Femur (tissue), 1 donor: ENCODE data around the gene MFSD12.
"Not testable (repeated sequence)": the region's sequence is repeated elsewhere in the genome, so short reads cannot be mapped to it uniquely, and the experiment has no call there.

Experiments used
- DNase-seq: peaks from one replicate; pipeline ENCODE4 v3.0.0-alpha.2; 2017

Gene MFSD12

DNA sequence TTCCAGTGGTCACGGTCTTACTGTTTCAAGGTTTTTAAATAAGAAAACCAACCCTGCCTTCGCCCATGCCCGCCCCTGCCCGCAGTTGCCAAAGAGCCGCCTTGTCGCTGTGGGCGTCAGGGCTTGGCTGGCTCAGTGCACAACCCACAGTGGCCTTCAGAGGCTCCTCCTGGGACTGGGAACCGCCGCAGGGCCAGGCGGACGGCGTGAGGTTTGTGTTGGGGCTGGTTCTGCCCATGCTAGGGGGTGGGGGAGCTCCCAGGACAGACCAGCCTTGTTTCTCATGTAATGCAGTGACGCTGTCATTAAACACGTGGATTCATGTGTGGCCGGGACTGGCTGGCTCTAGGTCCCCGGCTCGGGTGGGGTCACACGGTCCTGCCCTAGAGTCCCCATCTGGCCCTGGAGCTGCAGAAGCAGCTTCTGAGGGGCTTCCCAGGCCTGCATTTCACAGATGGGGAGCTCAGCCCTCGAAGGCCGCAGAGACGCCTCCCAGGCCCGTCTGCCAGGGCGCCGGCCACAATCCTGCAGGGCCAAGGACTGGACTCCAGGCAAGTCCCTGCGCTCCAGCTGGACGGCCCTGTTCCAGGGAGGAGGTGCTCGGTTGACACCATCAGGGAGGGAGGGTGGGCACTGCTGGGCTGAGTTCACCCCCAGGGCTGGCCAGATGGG lies 20.8 kb downstream of the MFSD12 start:
- DNase-seq = peak; percentile 85

DNA sequence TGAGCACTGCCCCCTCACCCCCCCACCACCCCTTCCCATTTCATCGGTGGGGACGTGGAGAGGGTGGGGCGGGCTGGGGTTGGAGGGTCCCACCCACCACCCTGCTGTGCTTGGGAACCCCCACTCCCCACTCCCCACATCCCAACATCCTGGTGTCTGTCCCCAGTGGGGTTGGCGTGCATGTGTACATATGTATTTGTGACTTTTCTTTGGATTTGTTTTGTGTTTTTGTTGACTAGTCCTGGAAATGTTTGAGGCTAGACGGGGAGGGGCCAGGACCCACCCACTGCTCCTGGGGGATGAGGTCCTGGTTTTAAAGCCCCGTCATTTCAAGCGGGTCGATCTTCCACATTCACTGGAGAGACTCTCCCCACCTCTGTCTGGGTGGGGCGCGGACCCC lies 21.4 kb downstream of the MFSD12 start:
- DNase-seq = no peak

DNA sequence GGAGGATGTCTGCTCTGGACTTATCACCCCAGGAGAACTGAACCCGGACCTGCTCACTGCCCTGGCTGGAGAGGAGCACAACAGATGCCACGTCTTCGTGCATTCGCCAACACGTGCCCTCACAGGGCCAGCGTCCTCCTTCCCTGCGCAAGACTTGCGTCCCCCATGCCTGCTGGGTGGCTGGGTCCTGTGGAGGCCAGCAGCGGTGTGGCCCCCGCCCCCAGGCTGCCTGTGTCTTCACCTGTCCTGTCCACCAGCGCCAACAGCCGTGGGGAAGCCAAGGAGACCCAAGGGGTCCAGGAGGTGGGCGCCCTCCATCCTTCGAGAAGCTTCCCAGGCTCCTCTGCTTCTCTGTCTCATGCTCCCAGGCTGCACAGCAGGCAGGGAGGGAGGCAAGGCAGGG lies 21.8 kb downstream of the MFSD12 start:
- DNase-seq = no peak

DNA sequence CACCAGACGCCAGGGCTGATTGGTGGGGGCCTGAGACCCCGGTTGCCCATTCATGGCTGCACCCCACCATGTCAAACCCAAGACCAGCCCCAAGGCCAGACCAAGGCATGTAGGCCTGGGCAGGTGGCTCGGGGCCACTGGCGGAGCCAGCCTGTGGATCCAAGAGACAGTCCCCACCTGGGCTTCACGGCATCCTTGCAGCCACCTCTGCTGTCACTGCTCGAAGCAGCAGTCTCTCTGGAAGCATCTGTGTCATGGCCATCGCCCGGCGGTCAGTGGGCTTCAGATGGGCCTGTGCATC lies 22.2 kb downstream of the MFSD12 start:
- no peak for DNase-seq

DNA sequence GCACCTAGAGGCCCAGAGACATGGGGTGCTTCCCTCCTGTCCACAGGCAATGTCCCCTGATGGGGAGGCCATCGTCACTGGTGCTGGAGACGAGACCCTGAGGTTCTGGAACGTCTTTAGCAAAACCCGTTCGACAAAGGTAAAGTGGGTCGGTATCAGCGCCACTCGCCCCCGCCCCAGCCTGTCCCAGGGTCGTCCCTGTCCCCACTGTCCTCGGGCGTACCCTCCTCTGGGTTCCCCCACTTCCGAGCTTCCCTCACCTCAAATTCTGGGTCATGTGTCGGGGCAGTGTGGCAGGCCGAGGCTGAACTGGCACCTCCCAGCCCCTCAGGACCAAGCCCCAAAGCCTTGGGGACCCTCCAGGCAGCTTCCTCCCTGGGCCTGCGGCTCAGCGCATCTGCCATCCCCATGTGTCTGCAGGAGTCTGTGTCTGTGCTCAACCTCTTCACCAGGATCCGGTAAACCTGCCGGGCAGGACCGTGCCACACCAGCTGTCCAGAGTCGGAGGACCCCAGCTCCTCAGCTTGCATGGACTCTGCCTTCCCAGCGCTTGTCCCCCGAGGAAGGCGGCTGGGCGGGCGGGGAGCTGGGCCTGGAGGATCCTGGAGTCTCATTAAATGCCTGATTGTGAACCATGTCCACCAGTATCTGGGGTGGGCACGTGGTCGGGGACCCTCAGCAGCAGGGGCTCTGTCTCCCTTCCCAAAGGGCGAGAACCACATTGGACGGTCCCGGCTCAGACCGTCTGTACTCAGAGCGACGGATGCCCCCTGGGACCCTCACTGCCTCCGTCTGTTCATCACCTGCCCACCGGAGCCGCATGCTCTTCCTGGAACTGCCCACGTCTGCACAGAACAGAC lies 22.8 kb downstream of the MFSD12 start:
- no peak for DNase-seq

DNA sequence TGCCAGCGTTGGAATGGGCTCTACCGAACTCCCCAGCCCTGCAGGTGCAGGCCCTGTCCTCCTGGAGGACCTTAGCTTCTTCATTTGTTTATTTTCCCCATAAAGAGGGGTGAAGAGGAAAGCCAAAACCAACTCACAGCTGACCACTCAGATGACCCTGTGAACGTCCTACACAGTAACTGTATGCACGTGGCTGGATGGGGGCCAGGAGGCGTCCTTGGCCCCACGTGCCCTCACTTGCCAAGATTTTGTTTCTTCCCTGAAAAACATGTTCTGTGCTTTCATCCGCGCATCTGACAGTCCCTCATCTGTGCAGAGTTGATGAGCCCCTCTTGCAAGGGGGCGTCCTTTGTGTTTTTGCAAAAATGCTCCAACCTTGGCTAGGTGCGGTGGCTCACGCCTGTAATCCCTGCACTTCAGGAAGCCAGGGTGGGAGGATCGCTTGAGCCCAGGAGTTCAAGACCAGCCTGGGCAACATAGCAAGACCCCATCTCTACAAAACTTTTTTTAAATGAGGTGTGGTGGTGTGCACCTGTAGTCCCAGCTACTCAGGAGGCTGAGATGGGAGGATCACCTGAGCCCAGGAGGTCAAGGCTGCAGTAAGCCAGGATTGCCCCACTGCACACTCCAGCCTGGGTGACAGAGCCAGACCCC lies 23.7 kb downstream of the MFSD12 start:
- DNase-seq = no peak

DNA sequence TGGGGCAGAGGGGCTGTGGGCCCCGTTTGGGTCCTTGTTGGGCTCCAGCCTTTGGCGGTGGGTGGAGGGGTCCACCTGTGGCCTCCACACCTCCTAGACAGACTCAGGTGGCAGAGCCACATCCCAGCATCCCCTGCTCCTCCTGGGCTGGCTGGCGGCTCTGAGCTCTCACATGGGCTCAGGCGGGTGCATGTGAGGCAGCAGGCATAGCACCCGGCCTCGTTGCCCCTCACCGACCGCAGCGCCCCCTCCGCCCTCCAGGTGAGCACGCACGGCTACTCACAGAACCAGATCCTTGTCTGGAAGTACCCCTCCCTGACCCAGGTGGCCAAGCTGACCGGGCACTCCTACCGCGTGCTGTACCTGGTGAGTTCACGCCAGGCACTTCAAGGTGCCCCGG lies 24.4 kb downstream of the MFSD12 start:
- no peak for DNase-seq

DNA sequence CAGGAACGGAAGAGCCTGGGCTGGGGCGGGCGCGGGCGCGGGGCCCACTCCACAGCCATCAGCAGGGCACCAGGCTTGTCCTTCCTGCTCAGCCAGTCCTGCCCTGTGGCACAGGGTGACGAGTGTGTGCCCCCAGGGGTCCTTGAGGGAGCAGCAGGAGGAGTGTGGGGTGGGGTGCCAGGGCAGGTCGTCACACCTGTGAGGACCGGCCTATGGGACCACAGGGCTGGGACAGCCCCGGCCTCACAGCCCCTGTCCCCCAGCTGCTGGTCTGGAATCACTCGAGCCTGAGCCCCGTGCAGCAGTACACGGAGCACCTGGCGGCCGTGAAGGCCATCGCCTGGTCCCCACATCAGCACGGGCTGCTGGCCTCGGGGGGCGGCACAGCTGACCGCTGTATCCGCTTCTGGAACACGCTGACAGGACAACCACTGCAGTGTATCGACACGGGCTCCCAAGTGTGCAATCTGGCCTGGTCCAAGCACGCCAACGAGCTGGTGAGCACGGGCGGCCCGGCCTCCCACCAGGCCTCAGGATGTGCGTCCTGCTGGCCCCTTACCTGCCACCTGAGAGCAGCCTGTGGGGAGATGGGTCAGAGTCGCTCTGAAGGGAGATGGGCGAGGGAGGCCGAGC lies 25.1 kb downstream of the MFSD12 start:
- no peak for DNase-seq

DNA sequence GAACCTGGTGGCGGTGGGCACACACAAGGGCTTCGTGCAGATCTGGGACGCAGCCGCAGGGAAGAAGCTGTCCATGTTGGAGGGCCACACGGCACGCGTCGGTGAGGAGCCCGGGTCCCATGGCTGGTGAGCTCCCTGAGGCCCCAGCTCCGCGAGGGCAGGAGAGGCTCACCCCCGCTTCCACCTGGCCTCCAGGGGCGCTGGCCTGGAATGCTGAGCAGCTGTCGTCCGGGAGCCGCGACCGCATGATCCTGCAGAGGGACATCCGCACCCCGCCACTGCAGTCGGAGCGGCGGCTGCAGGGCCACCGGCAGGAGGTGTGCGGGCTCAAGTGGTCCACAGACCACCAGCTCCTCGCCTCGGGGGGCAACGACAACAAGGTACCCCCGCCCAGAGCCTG lies 25.7 kb downstream of the MFSD12 start:
- no peak for DNase-seq

DNA sequence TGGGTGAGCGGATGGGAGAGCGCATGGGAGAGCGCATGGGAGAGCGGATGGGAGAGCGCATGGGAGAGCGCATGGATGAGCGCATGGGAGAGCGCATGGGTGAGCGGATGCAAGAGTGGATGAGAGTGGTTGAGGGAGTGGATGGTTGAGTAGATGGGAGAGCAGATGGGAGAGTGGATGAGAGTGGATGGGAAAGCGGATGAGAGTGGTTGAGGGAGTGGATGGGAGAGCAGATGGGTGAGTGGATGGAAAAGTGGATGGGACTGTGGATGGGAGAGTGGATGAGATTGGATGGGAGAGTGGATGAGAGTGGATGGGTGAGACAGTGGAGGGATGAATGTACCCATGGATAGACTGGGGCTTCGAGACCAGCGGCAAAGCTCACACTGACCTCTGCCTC lies 27.0 kb downstream of the MFSD12 start:
- no peak for DNase-seq

DNA sequence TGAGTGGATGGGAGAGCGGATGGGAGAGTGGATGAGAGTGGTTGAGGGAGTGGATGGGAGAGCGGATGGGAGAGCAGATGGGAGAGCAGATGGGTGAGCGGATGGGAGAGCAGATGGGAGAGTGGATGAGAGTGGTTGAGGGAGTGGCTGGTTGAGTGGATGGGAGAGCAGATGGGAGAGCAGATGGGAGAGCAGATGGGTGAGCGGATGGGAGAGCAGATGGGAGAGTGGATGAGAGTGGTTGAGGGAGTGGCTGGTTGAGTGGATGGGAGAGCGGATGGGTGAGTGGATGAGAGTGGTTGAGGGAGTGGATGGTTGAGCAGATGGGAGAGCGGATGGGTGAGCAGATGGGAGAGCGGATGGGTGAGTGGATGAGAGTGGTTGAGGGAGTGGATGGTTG lies 28.1 kb downstream of the MFSD12 start:
- DNase-seq = not testable (repeated sequence)

DNA sequence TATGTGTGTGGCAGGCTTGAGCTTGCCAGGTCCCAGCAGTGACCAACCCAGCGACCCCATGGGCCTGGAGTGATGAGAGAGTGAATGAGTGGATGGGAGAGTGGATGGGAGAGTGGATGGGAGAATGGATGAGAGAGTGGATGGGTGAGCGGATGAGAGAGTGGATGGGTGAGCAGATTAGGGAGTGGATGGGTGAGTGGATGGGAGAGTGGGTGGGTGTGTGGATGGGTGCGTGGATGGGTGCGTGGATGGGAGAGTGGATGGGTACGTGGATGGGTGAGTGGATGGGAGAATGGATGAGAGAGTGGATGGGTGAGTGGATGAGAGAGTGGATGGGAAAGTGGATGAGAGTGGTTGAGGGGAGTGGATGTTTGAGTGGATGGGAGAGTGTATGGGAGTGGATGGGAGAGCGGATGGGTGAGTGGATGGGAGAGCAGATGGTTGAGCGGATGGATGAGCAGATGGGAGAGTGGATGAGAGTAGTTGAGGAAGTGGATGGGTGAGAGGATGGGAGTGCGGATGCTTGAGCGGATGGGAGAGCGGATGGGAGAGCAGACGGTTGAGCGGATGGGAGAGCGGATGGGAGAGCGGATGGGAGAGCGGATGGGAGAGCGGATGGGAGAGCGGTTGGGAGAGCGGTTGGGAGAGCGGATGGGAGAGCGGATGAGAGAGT lies 28.7 kb downstream of the MFSD12 start:
- no peak for DNase-seq

DNA sequence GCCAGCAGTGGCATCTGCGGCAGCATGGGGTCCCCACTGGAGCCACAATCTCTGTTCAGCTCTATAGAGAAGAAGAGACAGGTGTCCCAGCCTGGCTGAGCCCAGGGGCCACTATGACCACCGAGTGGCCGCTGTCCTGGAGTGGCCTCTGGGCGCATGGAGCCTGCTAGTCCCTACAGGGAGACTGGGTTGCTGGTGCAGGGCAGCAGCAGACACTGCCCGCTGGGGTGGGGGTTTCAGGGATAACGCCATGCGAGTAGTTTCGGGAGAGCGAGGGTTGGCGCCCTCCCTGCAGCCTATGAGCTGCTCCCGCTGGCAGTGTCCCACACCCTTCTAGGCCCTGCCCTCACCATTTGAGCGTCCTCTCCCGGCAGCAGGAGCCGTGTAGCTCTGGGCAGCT lies 29.3 kb downstream of the MFSD12 start:
- DNase-seq = no peak

DNA sequence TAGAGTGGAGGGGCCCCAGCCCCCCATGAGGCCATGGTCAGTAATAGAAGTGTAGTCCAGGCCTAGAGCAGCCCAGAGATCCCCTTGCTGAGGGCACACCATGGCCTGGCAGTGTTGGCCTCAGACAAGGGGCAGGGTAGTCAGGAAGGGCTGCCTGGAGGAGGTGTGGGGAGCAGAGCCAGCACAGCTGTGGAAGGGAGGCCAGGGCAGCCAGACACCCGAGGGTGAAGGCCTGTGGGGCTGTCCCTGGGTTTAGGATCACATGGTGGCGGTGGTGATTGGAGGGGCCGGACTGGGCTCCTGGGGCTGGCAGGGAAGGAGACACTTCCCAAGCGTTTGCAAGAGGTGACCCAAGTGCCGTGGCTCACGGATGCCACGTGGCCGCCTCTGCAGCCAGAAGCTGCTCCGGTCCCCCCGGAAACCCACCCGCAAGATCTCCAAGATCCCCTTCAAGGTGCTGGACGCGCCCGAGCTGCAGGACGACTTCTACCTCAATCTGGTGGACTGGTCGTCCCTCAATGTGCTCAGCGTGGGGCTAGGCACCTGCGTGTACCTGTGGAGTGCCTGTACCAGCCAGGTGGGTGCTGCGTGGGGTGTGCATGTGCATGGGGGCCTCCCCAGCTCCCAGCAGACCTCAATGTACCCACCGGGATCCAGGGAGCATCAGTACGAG lies 30.0 kb downstream of the MFSD12 start:
- no peak for DNase-seq

DNA sequence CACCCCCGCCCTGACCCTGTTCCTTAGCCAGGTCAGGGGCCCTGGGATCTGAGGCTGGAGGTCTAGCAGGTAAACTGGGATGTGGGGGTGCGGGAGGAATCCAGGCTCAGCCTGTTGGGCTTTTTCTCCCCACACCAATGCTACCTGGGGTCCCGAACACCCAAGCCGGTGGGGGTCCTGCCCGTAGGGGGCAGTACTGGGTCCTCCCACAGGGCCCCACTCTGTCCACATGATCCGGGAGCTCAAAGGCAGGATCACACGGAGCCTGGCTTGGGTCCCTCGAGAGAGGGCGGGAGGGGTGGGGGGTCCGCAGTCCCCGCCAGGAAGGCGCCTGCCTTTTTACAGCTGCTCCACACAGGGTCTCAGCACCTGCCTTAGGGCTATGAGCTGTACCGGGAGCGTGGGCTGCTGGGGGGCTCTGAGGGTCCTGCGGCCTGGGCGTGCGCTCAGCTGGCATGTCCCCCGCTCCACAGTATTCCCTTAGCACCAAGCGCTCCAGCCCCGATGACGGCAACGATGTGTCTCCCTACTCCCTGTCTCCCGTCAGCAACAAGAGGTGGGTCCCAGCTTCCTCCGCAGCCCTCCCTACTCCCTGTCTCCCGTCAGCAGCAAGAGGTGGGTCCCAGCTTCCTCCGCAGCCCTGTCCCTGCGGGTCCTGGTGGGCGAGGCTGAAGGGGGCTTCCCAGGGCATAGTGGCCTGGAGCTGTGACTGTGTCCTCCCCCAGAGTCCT lies 30.7 kb downstream of the MFSD12 start:
- no peak for DNase-seq

DNA sequence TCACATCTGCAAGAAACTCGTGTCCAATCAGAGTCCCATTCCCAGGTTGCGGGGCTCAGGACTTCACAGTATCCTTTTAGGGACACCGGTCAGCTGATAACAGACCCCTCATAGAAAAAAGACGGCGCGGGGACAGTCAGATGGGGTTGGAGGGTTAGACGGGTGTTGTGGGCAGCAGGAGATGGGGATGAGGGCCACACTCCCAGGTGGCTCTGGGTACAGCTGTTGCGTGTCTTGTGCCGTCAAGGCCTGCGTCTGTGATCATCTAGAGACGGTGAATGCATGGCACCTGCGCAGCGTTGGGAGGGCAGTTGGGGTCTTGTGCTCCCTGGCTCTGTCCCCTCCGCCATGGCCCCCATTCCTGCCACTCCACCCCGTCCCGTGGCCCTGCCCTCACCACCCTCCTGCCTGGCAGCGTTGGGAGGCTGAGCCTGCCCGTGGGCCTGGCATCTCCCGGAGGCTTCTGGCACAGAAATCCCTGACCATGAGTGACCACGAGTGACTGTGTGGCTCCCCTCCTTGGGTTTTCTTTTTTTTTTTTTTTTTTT lies 32.4 kb downstream of the MFSD12 start:
- no peak for DNase-seq

DNA sequence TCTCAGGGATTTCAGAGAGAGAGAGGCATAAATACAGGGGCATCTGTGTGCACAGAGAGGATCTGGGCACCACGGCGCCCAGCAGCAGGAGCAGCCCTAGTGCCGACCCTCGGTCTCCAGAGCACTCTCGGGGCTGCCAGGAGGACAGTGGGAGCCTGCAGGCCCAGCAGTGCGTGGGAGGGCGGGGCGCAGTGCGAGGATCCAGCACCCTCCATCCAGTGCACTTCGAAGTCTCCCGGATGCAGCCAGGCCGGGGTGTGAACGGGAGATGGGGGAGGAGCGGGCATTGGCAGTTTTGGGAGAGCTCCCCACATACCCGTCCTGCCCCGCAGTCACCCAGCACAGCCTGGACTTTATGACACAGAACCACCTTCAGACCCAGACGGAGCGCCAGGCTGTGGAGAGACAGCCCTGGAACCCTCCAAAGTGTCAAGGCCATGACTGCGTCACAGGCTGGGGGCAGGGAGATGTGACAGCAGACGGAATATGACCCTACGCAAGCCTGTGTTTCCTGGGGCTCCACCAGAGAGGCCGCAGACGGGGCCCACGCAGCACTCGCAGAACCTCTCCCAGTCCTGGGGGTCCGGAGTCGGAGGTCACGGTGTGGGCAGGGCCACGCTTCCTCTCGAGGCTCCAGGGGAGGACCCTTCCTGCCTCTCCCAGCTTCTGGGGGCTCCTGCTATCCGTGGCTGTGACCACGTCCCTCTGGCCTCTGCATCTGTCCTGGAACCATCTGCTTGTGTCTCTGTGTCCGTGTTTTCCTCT lies 33.1 kb downstream of the MFSD12 start:
- DNase-seq = no peak

DNA sequence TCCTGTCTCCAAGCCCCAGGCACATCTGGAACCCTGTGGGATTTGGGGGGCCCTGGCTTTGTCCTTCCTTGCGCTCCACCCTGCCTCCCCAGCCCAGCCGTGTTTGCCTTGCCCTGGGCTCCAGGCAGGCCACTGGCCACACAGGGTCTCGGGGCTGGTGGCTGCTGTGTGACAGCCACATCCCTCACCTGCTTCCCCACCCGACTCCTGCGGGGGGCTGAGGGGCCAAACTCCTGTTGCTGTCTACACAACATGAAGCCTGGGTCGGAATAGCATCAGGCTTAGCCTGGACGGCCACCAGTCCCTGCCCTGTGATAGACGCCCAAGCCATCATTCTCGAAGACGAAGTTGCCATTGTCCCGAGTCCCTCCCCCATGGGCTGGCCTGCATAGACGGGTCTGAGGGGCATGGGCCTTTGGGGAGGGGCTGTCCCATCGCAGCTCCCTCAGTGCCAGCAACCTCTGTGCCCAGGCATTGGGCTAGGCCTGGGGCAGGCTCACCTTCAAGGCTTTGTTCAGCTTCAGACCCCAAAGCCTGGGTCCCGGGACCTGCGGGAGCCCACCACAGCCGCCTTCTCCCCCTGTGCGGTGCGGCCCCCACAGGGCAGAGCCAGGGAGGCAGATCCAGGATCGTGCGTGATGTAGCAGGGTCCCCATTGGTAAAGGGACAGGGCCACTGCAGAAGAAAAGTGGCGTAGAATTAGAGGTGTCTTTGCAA lies 33.9 kb downstream of the MFSD12 start:
- no peak for DNase-seq

DNA sequence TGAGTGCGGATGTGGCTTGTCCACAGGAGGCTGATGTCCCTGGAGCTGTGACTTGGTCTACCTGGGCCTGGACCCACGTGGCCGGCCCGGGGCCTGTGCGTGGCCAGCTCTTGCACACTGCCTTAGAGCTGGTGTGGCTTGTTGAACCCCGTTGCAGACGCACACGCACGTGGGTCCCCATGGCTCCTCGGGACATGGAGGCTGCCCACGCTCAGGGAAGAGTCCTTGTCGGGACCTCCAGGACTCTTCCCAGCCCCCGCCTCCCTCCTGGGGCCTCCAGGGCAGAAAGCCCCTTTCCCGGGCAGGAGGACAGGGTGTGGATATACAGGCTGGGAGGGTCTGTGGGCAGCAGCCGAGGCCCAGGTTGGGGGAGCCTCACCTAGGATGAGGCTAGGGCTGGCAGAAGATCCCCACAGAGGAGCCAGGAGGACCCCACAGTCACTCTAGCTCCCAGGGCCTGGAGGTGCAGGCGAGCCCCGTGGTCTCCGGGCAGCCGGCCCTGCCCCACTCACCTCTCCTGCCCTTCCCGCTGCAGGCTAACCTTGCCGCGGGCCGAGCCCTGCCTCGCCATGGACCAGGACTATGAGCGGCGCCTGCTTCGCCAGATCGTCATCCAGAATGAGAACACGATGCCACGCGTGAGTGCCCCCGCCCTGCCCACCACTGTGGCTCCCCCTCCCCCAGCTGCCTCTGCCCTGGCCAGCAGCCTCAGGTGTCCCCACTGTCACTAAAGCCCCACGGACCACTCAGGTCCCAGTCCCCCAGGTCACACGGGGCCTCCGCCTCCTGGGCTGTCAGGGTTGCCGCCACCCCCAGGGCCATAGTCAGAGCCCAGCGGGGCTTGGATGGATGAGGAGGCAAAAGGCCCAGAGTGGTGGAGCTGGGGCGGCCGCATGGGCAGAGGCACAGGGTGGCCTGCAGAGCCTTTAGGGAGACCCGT lies 34.7 kb downstream of the MFSD12 start:
- DNase-seq = no peak
